GM19397 (cell line): Measurements from ENCODE around the gene RNF130.

Experiments
- ATAC-seq: cut with Tn5 transposase; IDR thresholded peaks from one replicate; pipeline ENCODE4 v1.9.1; 2021; ENCODE audit warnings: mild to moderate bottlenecking, moderate library complexity; ENCODE audit not compliant: unreplicated experiment

The RNF130 gene

GRCh38 chr5:180060192-180060591 lies 11.4 kb downstream of the RNF130 start:
- no peak for ATAC-seq

GRCh38 chr5:180059326-180059725 lies 12.2 kb downstream of the RNF130 start:
- no peak for ATAC-seq

- no peak for ATAC-seq
These were observed 15.4 kb downstream of the RNF130 start for GRCh38 chr5:180056153-180056552.

DNA sequence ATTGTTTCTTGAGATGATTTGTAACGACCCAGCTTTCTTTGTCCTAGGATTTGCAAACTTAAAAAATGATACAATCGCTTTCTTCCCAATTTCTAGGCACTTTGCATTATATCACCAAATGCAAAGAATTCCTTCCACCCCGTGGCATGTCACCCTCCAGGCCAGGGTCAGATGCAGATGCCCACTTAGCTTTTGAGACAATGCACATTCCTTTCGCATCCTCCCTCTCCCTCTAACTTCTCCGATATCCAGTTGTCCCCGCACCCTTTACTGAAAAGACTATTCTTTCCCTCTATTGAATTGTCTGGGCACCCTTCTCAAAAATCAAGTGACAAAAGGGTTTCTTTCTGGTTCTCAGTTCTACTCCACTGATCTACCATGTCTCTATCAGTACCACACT lies 17.3 kb downstream of the RNF130 start:
- no peak for ATAC-seq

DNA sequence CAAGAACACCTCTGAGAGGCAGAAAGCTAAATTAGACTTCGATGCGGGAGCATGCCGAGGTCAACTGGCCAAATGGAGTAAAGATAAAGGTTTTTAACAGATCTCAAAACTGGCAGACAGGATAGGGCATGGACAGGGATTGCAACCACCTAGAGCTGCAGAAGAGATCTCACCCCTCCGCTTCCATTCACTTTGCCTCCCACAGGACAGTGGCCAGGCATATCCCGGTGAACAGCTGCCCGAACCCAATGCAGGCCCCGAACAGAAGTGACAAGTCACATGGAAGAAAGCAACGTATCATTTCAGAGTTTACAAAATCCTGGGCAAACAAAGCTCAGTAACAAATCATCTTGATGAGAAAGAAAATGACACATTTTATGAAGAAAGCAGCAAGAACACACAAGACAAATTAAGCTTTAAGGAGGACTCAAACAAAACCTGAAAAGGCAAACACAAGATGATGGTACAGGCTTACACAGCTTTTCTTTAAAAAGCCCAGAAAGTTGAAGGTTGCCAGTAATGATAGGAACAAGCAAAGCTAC lies 18.4 kb downstream of the RNF130 start:
- ATAC-seq, result no peak

DNA sequence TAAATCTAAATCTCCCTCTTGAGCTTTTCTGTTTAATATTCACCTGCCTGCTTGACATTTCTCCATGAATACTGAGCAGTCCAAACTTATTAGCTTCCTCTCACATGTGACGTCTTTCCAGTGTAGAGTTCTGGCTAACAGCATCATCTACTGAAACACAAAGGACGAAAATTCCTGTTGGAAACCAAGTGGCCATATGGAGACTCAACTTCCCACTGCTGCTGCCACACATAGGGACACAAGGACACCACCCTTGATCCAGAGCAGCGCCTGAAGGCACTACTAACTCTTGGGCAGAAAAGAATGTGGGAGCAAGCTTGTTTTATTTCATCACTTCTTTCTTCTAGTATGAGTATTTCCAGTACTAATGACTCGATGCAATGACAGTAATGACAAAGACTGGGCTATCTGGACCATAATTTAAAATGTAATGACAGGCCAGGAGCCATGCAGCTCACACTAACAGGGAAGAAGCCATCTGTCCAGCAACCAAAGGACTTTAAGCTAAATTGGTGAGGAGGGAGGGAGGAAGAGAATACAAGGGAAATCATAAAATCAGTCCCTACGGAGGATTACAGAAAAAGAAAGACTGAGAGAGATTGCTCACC lies 19.2 kb downstream of the RNF130 start:
- no peak for ATAC-seq

- ATAC-seq, result no peak
These were observed 21.2 kb downstream of the RNF130 start for GRCh38 chr5:180050121-180050940.

- no peak for ATAC-seq
These were observed 22.4 kb downstream of the RNF130 start for GRCh38 chr5:180049185-180049548.

- ATAC-seq, result no peak
These were observed 23.9 kb downstream of the RNF130 start for GRCh38 chr5:180047667-180048066.

- ATAC-seq, result no peak
These were observed 24.9 kb downstream of the RNF130 start for GRCh38 chr5:180046656-180047055.

- no peak for ATAC-seq
These were observed 25.6 kb downstream of the RNF130 start for GRCh38 chr5:180045889-180046499.

- ATAC-seq, result no peak
These were observed 28.2 kb downstream of the RNF130 start for GRCh38 chr5:180043377-180043776.

GRCh38 chr5:180041301-180042274 lies 30.0 kb downstream of the RNF130 start:
- ATAC-seq, result no peak

GRCh38 chr5:180040287-180041214 lies 31.0 kb downstream of the RNF130 start:
- no peak for ATAC-seq

DNA sequence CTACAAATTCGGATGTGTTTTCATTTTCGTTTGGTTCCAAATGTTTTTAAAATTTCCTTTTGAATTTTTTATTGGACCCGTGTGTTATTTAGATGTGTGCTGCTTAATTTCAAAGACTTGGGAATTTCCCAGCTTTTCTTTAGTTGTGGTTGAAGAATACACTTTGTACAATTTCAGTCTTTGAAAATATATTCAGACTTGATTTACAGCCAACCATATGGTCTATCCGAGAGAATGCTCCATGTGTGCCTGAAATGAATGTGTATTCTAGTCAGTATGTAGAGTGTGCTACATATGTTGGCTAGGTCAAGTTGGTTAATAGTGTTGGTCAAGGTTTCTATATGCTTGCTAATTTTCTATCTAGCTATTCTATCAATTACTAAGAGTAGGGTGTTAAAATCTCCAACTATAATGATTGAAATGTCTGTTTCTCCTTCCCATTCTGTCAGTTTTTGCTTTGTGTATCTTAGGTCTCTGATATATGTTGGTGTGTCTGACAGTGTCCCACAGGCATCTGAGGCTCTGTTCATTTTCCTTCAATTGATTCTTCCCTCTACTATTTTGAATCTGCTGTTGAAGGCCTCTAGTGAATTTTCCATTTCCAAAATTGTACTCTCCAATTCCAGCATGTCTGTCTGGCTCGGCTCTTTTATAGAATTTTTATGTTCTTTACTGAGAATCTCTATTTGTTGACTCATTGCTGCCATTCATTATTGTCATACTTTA lies 36.2 kb downstream of the RNF130 start:
- no peak for ATAC-seq

DNA sequence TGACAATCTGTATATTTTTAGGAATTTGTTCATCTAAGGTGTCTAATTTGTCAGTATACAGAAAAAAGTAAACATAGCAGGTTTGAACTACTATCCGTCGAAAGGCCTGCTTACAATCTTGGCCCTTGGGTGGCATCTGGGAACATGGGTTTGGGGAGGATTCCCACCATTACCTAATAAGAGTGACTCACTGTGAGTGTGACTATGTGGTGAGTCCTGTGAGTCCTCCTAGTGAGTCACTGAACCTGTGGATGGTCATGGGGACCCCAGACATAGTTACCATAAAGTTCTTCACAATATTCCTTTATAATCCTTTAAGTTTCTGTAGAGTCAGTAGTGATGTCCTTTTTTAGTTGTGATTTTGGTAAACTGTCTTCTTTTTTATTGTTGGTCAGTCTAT lies 37.0 kb downstream of the RNF130 start:
- no peak for ATAC-seq

GRCh38 chr5:180027459-180028089 lies 44.0 kb downstream of the RNF130 start:
- no peak for ATAC-seq

- no peak for ATAC-seq
These were observed 44.7 kb downstream of the RNF130 start for GRCh38 chr5:180026734-180027458.
